GM18861 (cell line): ENCODE results near the gene CTXN1.
"Not testable (repeated sequence)": the region's sequence is repeated elsewhere in the genome, so short reads cannot be mapped to it uniquely, and the experiment has no call there.

ENCODE experiments used
- ATAC-seq: cut with Tn5 transposase; IDR thresholded peaks from one replicate; pipeline ENCODE4 v1.9.1; 2021; ENCODE audit not compliant: unreplicated experiment

CTXN1 gene

GRCh38 chr19:7947939-7948338, 22.0 kb upstream of the CTXN1 start:
- no peak for ATAC-seq

GRCh38 chr19:7944177-7944761, 18.3 kb upstream of the CTXN1 start:
- peak; percentile 27 for ATAC-seq

- ATAC-seq: peak; percentile 88
These were observed 17.7 kb upstream of the CTXN1 start, which contains the start of gene TIMM44 for GRCh38 chr19:7943444-7944176. Gene TIMM44 (minus strand): TSS chr19:7943666. CDS start chr19:7943651, 15 bp downstream.

GRCh38 chr19:7942981-7943443, 17.1 kb upstream of the CTXN1 start:
- ATAC-seq: no peak

- ATAC-seq: no peak
These were observed 16.1 kb upstream of the CTXN1 start for GRCh38 chr19:7941895-7942596.

GRCh38 chr19:7940841-7941240, 14.9 kb upstream of the CTXN1 start:
- ATAC-seq: no peak

GRCh38 chr19:7934766-7935165, 8.8 kb upstream of the CTXN1 start:
- ATAC-seq: no peak

GRCh38 chr19:7933828-7934725, 8.1 kb upstream of the CTXN1 start:
- ATAC-seq: no peak

GRCh38 chr19:7933411-7933810, 7.5 kb upstream of the CTXN1 start:
- no peak for ATAC-seq

GRCh38 chr19:7932930-7933300, 7.0 kb upstream of the CTXN1 start:
- ATAC-seq: no peak

GRCh38 chr19:7932276-7932929, 6.5 kb upstream of the CTXN1 start:
- no peak for ATAC-seq

- no peak for ATAC-seq
These were observed 5.5 kb upstream of the CTXN1 start for GRCh38 chr19:7931221-7932061.

- no peak for ATAC-seq
These were observed 4.8 kb upstream of the CTXN1 start for GRCh38 chr19:7930765-7931164.

- ATAC-seq: not testable (repeated sequence)
These were observed 4.1 kb upstream of the CTXN1 start for GRCh38 chr19:7930030-7930429.

- no peak for ATAC-seq
These were observed 3.1 kb upstream of the CTXN1 start for GRCh38 chr19:7928741-7929701.

GRCh38 chr19:7928334-7928706, 2.4 kb upstream of the CTXN1 start:
- no peak for ATAC-seq

GRCh38 chr19:7927605-7928333, 1.8 kb upstream of the CTXN1 start:
- no peak for ATAC-seq
